Measurements from ENCODE around the gene HJV. TPM values are rescaled to one million over a fixed set of nuclear protein-coding genes. Genes with fewer than 3 reads are reported as not detected.
A peak's percentile ranks its signal among the peaks of the same experiment; 100 is the strongest.

HJV gene
- total and polyA plus RNA-seq, 2 of the 8 experiments (the other 6 are each of a cell fraction or from before 2014, with no cell fraction given), result 0.32 to 0.70 TPM

- no peaks in the 10 kb centered on the region for H3K36me3 ChIP-seq (ENCODE audit: control insufficient read depth in 2 of 4, insufficient read depth in 4 of 4, low read length in 3 of 4)
- H3K27ac ChIP-seq (ENCODE audit: low read depth, low read length), result peak overlapping the region; percentile 89
- no peak overlapping the region for H3K4ac ChIP-seq (replicated peaks; ENCODE audit: insufficient read length, low read depth, low read length)
- peak overlapping the region; percentile 95; the same call in 1 of the 2 replicates for H2BK5ac ChIP-seq (ENCODE audit: low read depth, low read length)
- peak overlapping the region; percentile 96; the same call in 1 of the 2 replicates for H2BK12ac ChIP-seq (ENCODE audit: low read depth, low read length)
- DNase-seq (ENCODE audit: low read depth in 1 of 2, low spot score in 2 of 2), result no peak
- no peaks in the 10 kb centered on the region for H3K9me3 ChIP-seq (ENCODE audit: insufficient read depth in 2 of 2, low read depth in 1 of 2, low read length in 1 of 2)
- no peak overlapping the region for H2AK5ac ChIP-seq (ENCODE audit: low read depth, low read length)
- H3K4me3 ChIP-seq (ENCODE audit: extremely low read depth in 1 of 4, insufficient read depth in 2 of 4, low read depth in 3 of 4, low read length in 4 of 4), result peak overlapping the region in 2 of 4 experiments; percentile 14 to 41; a peak in 3 of 8 replicates
- peaks cover 4 to 18% (median 13%) of the 10 kb centered on the region in 4 experiments; a peak in 5 of 7 replicates for H3K4me1 ChIP-seq (replicated peaks in 1 of 4; ENCODE audit: control insufficient read depth in 3 of 4, insufficient read depth in 4 of 4, low read length in 3 of 4)
- H2BK20ac ChIP-seq (ENCODE audit: low read length), result no peak overlapping the region
- H3K79me2 ChIP-seq (ENCODE audit: control insufficient read depth in 1 of 2, insufficient read depth in 2 of 2, low read length in 2 of 2), result no peaks in the 10 kb centered on the region
- H3K27me3 ChIP-seq (replicated peaks in 1 of 4; ENCODE audit: control insufficient read depth in 3 of 4, extremely low read depth in 1 of 4, insufficient read depth in 3 of 4, low read length in 3 of 4), result no peaks in the 10 kb centered on the region
- H3K4me2 ChIP-seq (ENCODE audit: insufficient read depth in 1 of 2, low read depth in 2 of 2, low read length in 2 of 2), result peak overlapping the region; percentile 62 to 72
- H3K56ac ChIP-seq (replicated peaks; ENCODE audit: insufficient read length, low read depth, low read length), result peak overlapping the region; percentile 1
- no peak overlapping the region for H3K23ac ChIP-seq (ENCODE audit: insufficient read length)
- FAIRE-seq, result no peak
- ChIA-PET CTCF (ENCODE audit: partially characterized antibody) (interaction anchor here (0.6 to 8.7 kb wide), 15 partner anchors 12 to 269 kb away, joined by 3 to 152 read pairs (median 17); partner anchors contain the start of genes ANKRD34A, HJV, NUDT17 and PIAS3), POLR2A (ENCODE audit: partially characterized antibody) (interaction anchor here (0.9 to 13.7 kb wide), 9 partner anchors 14 to 74 kb away, joined by 3 to 218 read pairs (median 5); partner anchors contain the start of genes ANKRD34A, POLR3GL, RBM8A and TXNIP)
- H3K14ac ChIP-seq (ENCODE audit: insufficient read length), result no peak overlapping the region
- H2BK120ac ChIP-seq (replicated peaks; ENCODE audit: low read depth, low read length), result no peak overlapping the region
- no peaks in the 10 kb centered on the region for H4K20me1 ChIP-seq (replicated peaks in 1 of 2; ENCODE audit: control insufficient read depth in 1 of 2, insufficient read depth in 2 of 2, low read length in 2 of 2)
- H2BK15ac ChIP-seq (ENCODE audit: low read length), result no peak overlapping the region
- H4K8ac ChIP-seq (ENCODE audit: extremely low read depth, insufficient read depth, low read length), result no peak overlapping the region
- no peak overlapping the region for H2AFZ ChIP-seq (ENCODE audit: low read length)
- H4K5ac ChIP-seq (ENCODE audit: insufficient read length, low read depth, low read length), result no peak overlapping the region
- peak overlapping the region in 2 of 4 experiments; percentile 27 to 72; a peak in 2 of 7 replicates for H3K9ac ChIP-seq (replicated peaks in 1 of 4; ENCODE audit: extremely low read depth in 1 of 4, low read depth in 3 of 4, low read length in 3 of 4)
- H4K91ac ChIP-seq (replicated peaks; ENCODE audit: insufficient read length, low read length), result no peak overlapping the region
- no peaks in the 10 kb centered on the region for H3K79me1 ChIP-seq (ENCODE audit: low read depth, low read length)
- H3K23me2 ChIP-seq (ENCODE audit: low read depth, low read length), result peaks cover 3% of the 10 kb centered on the region; the same call in 1 of the 2 replicates
- peak overlapping the region; percentile 63; the same call in 1 of the 2 replicates for H3K18ac ChIP-seq (ENCODE audit: extremely low read depth, low read length)
- TF ChIP-seq YY1 (IDR thresholded peaks at IDR 0.05; ENCODE audit: low read depth, low read length), result no peak
- TF ChIP-seq TCF12 (IDR thresholded peaks at IDR 0.05; ENCODE audit: low read depth, low read length), result no peak
- no peak for TF ChIP-seq SAP30 (IDR thresholded peaks at IDR 0.05; ENCODE audit: insufficient read depth, insufficient replicate concordance, low read length)
- TF ChIP-seq RBBP5 (IDR thresholded peaks at IDR 0.05; ENCODE audit: borderline replicate concordance, low read depth, low read length), result no peak
- no peak for TF ChIP-seq TAF7 (optimal IDR thresholded peaks at IDR 0.05; ENCODE audit: borderline replicate concordance, low read depth, low read length)
- TF ChIP-seq KDM5A (IDR thresholded peaks at IDR 0.05; ENCODE audit: low read length), result no peak
- TF ChIP-seq ZNF274 (IDR thresholded peaks at IDR 0.05; ENCODE audit: borderline replicate concordance, extremely low read depth, low read length), result no peak
- no peak for TF ChIP-seq SP1 (IDR thresholded peaks at IDR 0.05; ENCODE audit: low read depth, low read length)
- TF ChIP-seq JUND (IDR thresholded peaks at IDR 0.05; ENCODE audit: low read length), result no peak
- TF ChIP-seq CEBPB (IDR thresholded peaks at IDR 0.05; ENCODE audit: low read depth, low read length), result no peak
- TF ChIP-seq ASH2L (IDR thresholded peaks at IDR 0.05; ENCODE audit: low read length), result no peak
- no peak for TF ChIP-seq TEAD4 (IDR thresholded peaks at IDR 0.05; ENCODE audit: low read depth, low read length)
- TF ChIP-seq CHD1 (IDR thresholded peaks at IDR 0.05; ENCODE audit: low read depth, low read length), result no peak
Observed at GRCh38 chr1:145978471-145978853, 43.1 kb downstream of the HJV start.
